ENCODE results near the gene COA3.

- no peak for TF ChIP-seq CTCF (IDR thresholded peaks at IDR 0.05; ENCODE audit: insufficient read depth, low read length, poor library complexity, severe bottlenecking)
- no peak for TF ChIP-seq EZH2phosphoT487 (conservative IDR thresholded peaks at IDR 0.05; ENCODE audit: low read length)
Observed at GRCh38 chr17:42806249-42806648, 7.7 kb upstream of the COA3 start.

Measured in SU-DHL-6 (cell line).